Osteoblast (primary cell): ENCODE measurements around the gene DAAM2. TPM values are rescaled to one million over a fixed set of nuclear protein-coding genes. Genes with fewer than 3 reads are reported as not detected.

ENCODE experiments used
- DNase-seq: peaks from one replicate; pipeline ENCODE4 v3.0.0; 2011; ENCODE audit warnings: low spot score, mixed read lengths; ENCODE audit not compliant: insufficient read length; ENCODE audit errors: missing footprints
- H2AFZ ChIP-seq: 2 replicates; pipeline ENCODE4 v1.6.0; 2011; ENCODE audit warnings: mild to moderate bottlenecking, low read length
- H3K27ac ChIP-seq: 2 replicates; pipeline ENCODE4 v1.5.1; 2011; ENCODE audit warnings: mild to moderate bottlenecking, low read depth, low read length, moderate library complexity
- H3K27me3 ChIP-seq: 2 replicates; pipeline ENCODE4 v1.6.0; 2012; ENCODE audit warnings: mild to moderate bottlenecking, control low read depth, inconsistent platforms, low read length, moderate library complexity; ENCODE audit not compliant: insufficient read depth
- H3K36me3 ChIP-seq: 2 replicates; pipeline ENCODE4 v1.5.1; 2011; ENCODE audit warnings: mild to moderate bottlenecking, low read length, control low read depth, moderate library complexity; ENCODE audit not compliant: insufficient read depth
- H3K4me1 ChIP-seq: 2 replicates; pipeline ENCODE4 v1.5.1; 2011; ENCODE audit warnings: mild to moderate bottlenecking, low read length, control low read depth, moderate library complexity; ENCODE audit not compliant: insufficient read depth
- H3K4me2 ChIP-seq: 2 replicates; pipeline ENCODE4 v1.6.0; 2011; ENCODE audit warnings: mild to moderate bottlenecking, low read length; ENCODE audit not compliant: insufficient read depth
- H3K4me3 ChIP-seq: fragments of 200-600 bp; sonication (generic); 3 replicates; pipeline ENCODE4 v1.5.1; 2012; ENCODE audit warnings: mild to moderate bottlenecking, low read length, inconsistent platforms; ENCODE audit not compliant: insufficient read depth
- H3K79me2 ChIP-seq: 2 replicates; pipeline ENCODE4 v1.6.0; 2012; ENCODE audit warnings: mild to moderate bottlenecking, low read length, control low read depth, inconsistent platforms; ENCODE audit not compliant: insufficient read depth
- H3K9me3 ChIP-seq: 2 replicates; pipeline ENCODE4 v1.5.1; 2011; ENCODE audit warnings: low read depth, low read length, control low read depth
- H4K20me1 ChIP-seq: 2 replicates; pipeline ENCODE4 v1.6.0; 2012; ENCODE audit warnings: mild to moderate bottlenecking, low read length, control low read depth; ENCODE audit not compliant: insufficient read depth
- CTCF ChIP-seq: IDR thresholded peaks from 2 replicates; pipeline ENCODE4 v1.5.1; 2011; ENCODE audit warnings: mild to moderate bottlenecking, low read depth, low read length, moderate library complexity; ENCODE audit errors: extremely low read depth
- total RNA-seq: library from RNA; depleted of rRNA; stranded (reverse); fragments of >200 nt; gene quantifications from 2 replicates; pipeline ENCODE4 v1.2.3, GENCODE V29; 2012

Gene DAAM2
- total RNA-seq, 1 donor = 29.0 TPM

GRCh38 chr6:39839445-39839844, 47.3 kb downstream of the DAAM2 start:
- peaks cover 3% of the 10 kb centered on the region for H3K79me2 ChIP-seq
- DNase-seq = no peak
- no peak overlapping the region for H3K4me2 ChIP-seq
- no peaks in the 10 kb centered on the region for H3K36me3 ChIP-seq
- no peaks in the 10 kb centered on the region for H3K9me3 ChIP-seq
- no peak overlapping the region for H3K27ac ChIP-seq
- peaks cover 34% of the 10 kb centered on the region for H3K4me1 ChIP-seq
- H3K27me3 ChIP-seq = no peaks in the 10 kb centered on the region
- peaks cover 12% of the 10 kb centered on the region for H4K20me1 ChIP-seq
- H2AFZ ChIP-seq = no peak overlapping the region
- no peak for TF ChIP-seq CTCF
- no peak overlapping the region for H3K4me3 ChIP-seq

GRCh38 chr6:39840781-39841180, 48.6 kb downstream of the DAAM2 start:
- no peaks in the 10 kb centered on the region for H3K36me3 ChIP-seq
- H3K27me3 ChIP-seq = no peaks in the 10 kb centered on the region
- no peak overlapping the region for H3K27ac ChIP-seq
- TF ChIP-seq CTCF = no peak
- DNase-seq = no peak
- peaks cover 9% of the 10 kb centered on the region for H4K20me1 ChIP-seq
- no peak overlapping the region for H3K4me3 ChIP-seq
- no peak overlapping the region for H3K4me2 ChIP-seq
- H3K79me2 ChIP-seq = peaks cover 8% of the 10 kb centered on the region
- no peak overlapping the region for H2AFZ ChIP-seq
- H3K4me1 ChIP-seq = peaks cover 22% of the 10 kb centered on the region
- H3K9me3 ChIP-seq = no peaks in the 10 kb centered on the region

- no peak for DNase-seq
- peaks cover 9% of the 10 kb centered on the region for H4K20me1 ChIP-seq
- H3K4me1 ChIP-seq = peaks cover 17% of the 10 kb centered on the region
- peaks cover 8% of the 10 kb centered on the region for H3K79me2 ChIP-seq
- no peaks in the 10 kb centered on the region for H3K36me3 ChIP-seq
- H3K4me2 ChIP-seq = no peak overlapping the region
- H3K27me3 ChIP-seq = no peaks in the 10 kb centered on the region
- H3K9me3 ChIP-seq = no peaks in the 10 kb centered on the region
- no peak for TF ChIP-seq CTCF
- H3K27ac ChIP-seq = no peak overlapping the region
- no peak overlapping the region for H2AFZ ChIP-seq
- H3K4me3 ChIP-seq = no peak overlapping the region
Observed at GRCh38 chr6:39841291-39841690, 49.1 kb downstream of the DAAM2 start.

- no peaks in the 10 kb centered on the region for H3K36me3 ChIP-seq
- no peak overlapping the region for H3K27ac ChIP-seq
- no peak overlapping the region for H3K4me3 ChIP-seq
- H3K4me1 ChIP-seq = peaks cover 10% of the 10 kb centered on the region
- no peak for DNase-seq
- H4K20me1 ChIP-seq = peaks cover 6% of the 10 kb centered on the region
- H3K9me3 ChIP-seq = no peaks in the 10 kb centered on the region
- peaks cover 8% of the 10 kb centered on the region for H3K79me2 ChIP-seq
- H3K27me3 ChIP-seq = no peaks in the 10 kb centered on the region
- H2AFZ ChIP-seq = no peak overlapping the region
- no peak for TF ChIP-seq CTCF
- H3K4me2 ChIP-seq = no peak overlapping the region
Observed at GRCh38 chr6:39841923-39842322, 49.7 kb downstream of the DAAM2 start.
